ENCODE results near the gene PNPLA2.

GRCh38 chr11:820655-821511, 2.2 kb downstream of the PNPLA2 start:
- TF ChIP-seq CTCF (IDR thresholded peaks at IDR 0.05; ENCODE audit: low read length) (no peak), EZH2 (IDR thresholded peaks at IDR 0.05; ENCODE audit: borderline replicate concordance, low read length) (no peak)
